GM10266 (cell line): Measurements from ENCODE around the gene GALNT6.

ENCODE experiments used
- DNase-seq: peaks from one replicate; pipeline ENCODE4 v3.0.0; 2012; ENCODE audit errors: extremely low spot score
- TF ChIP-seq, protein P1 (sequence below): IDR thresholded peaks from 2 replicates; pipeline ENCODE4 v1.5.1; 2012; ENCODE audit warnings: mild to moderate bottlenecking, low read depth; ENCODE audit not compliant: control insufficient read depth, insufficient read depth; ENCODE audit errors: missing control alignments

Gene GALNT6

DNA sequence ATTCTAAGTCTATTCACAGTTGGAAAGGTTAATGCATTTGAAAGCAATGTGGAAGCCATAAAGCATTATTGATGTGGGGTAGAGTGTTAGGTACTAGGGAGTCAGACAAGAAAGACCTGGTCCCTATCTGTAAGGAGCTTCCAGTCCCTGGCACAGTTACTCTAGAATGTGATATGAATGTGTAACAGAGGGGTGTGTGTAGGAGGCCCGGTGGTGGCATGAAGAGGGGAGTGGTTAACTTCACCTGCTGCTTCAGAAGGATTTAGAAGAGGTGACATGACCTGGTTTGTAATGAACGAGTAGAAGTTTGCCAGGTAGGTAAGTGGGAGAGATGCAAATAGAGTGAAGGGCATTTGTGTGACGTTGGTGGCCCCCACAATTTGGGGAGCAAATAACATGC, 15.1 kb upstream of the GALNT6 start:
- no peak for DNase-seq
- TF ChIP-seq, protein P1, sequence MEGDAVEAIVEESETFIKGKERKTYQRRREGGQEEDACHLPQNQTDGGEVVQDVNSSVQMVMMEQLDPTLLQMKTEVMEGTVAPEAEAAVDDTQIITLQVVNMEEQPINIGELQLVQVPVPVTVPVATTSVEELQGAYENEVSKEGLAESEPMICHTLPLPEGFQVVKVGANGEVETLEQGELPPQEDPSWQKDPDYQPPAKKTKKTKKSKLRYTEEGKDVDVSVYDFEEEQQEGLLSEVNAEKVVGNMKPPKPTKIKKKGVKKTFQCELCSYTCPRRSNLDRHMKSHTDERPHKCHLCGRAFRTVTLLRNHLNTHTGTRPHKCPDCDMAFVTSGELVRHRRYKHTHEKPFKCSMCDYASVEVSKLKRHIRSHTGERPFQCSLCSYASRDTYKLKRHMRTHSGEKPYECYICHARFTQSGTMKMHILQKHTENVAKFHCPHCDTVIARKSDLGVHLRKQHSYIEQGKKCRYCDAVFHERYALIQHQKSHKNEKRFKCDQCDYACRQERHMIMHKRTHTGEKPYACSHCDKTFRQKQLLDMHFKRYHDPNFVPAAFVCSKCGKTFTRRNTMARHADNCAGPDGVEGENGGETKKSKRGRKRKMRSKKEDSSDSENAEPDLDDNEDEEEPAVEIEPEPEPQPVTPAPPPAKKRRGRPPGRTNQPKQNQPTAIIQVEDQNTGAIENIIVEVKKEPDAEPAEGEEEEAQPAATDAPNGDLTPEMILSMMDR, result no peak

DNA sequence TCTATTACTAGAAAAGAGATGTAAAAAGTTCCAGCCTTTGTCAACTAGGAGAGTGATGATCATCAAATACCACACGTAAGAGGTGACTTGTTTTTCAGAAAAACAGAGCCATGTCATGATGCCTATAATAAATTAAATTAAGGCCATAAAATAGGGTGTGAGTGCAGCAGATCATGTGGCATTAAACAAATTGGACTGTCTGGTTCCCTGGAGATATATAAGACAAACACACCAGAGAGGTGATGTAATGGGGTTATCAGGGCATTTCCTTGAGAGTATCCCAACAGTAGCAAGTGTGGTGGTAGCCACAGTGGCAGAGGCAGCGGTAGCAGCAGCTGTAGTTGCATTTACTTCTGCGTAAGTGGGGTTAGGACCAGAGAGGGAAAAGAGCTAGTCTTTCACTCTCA, 14.6 kb upstream of the GALNT6 start:
- DNase-seq, result no peak
- TF ChIP-seq, protein P1, result no peak

DNA sequence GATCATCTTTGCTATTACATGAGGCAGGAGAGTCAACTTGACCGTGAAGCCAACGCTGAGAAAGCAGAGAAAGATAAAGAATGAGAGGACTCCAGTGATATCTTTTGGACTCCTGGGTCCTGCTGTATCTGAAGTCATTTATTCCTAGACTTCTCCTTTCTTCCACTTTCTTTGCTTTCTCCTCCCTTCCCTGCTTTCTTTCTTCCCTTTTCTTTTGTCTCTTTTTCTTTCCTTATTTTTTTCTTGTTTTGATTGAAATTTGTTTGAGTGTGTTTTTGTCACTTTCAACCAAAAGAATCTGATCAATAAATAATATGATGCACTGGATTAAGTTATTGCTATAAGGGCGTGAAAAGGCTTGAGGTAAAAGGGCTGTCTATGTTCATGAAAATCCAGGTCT, 13.4 kb upstream of the GALNT6 start:
- TF ChIP-seq, protein P1, result no peak
- no peak for DNase-seq

DNA sequence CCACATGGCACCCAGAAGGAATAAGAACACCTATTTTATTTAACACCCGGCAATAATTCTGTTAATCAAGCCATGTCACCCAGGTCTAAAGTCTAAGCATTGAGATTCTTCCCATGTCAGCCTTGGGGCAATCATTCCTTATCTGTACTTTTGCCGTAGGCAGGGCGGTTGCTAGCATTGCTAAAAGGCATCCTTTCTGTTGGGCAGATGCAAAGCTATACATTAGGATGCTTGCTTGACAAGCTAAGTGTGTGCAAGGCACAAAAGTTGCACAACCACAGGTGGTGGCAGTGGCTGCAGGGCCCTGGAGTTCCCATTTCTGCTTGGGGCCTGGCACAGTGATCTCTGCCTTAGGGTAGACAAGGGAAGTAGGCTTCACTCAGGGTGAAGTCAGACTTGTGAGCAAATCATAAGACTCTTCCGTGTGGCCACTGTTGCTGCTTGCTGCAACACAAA, 12.5 kb upstream of the GALNT6 start:
- DNase-seq, result no peak
- TF ChIP-seq, protein P1, result no peak

DNA sequence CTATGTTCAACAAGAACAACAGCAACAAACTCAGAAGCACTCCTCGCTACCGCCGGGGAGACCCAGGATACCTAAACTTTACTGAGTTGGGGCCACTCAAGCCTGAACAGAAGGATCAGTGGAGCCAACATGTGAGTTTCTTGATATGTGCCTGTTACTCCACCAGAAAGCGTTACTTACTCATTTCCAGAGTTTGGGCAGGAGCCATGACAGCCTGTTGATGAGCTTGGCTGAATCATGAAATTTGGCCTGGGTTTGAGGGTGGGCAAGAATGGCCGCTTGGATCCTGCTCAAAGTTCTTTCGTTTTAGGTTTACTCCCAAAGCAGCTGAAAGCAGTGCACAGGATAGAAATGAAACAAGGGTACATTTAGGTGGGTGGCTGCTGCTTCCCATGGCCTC, 12.0 kb upstream of the GALNT6 start:
- TF ChIP-seq, protein P1, result no peak

DNA sequence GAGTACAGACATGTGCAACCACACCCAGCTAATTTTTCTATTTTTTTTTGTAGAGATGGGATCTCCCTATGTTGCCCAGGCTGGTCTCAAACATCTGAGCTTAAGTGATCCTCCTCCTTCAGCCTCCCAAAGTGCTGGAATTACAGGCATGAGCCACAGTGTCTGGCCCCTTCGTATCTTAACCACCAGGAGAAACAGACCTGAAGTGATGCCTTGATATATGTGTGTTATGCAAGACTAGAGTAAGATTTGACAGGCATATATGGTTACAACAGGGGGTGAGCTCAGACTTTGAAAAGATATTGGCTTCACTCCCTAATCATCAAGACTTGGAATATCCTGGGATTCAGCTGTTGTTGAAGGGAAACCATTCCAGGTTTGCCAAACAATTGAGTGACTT, 10.7 kb upstream of the GALNT6 start:
- TF ChIP-seq, protein P1, result no peak
- DNase-seq, result no peak

More for the DNA sequence above, 12.0 kb upstream of the GALNT6 start:
- no peak for DNase-seq

DNA sequence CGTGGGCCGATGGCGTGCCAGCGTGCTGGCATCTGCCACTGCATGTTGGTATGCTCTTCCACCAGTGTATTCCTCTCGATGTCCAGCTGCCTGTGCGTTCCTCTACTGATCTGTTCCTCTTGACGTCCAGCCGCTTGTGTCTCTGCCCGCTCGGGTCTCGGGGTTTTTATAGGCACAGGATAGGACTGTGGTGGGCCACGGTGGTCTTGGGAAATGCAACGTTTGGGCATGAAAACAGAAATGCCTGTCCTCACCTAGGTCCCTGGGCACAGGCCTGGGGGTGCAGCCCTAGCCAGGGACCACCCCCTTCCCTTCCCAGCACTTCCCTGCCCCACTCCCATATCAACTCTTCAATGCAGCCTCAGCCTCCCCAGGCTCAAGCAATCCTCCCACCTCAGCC, 10.3 kb upstream of the GALNT6 start:
- TF ChIP-seq, protein P1, result no peak
- DNase-seq, result no peak
